ENCODE results near the gene KANK2.

- TF ChIP-seq, protein P1, sequence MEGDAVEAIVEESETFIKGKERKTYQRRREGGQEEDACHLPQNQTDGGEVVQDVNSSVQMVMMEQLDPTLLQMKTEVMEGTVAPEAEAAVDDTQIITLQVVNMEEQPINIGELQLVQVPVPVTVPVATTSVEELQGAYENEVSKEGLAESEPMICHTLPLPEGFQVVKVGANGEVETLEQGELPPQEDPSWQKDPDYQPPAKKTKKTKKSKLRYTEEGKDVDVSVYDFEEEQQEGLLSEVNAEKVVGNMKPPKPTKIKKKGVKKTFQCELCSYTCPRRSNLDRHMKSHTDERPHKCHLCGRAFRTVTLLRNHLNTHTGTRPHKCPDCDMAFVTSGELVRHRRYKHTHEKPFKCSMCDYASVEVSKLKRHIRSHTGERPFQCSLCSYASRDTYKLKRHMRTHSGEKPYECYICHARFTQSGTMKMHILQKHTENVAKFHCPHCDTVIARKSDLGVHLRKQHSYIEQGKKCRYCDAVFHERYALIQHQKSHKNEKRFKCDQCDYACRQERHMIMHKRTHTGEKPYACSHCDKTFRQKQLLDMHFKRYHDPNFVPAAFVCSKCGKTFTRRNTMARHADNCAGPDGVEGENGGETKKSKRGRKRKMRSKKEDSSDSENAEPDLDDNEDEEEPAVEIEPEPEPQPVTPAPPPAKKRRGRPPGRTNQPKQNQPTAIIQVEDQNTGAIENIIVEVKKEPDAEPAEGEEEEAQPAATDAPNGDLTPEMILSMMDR (IDR thresholded peaks at IDR 0.05; ENCODE audit: borderline replicate concordance, extremely low read depth, low read length, poor library complexity, severe bottlenecking): no peak
- TF ChIP-seq EZH2 (IDR thresholded peaks at IDR 0.05; ENCODE audit: borderline replicate concordance, low read depth, low read length, severe bottlenecking): no peak
Observed at GRCh38 chr19:11198175-11198534, 810 bp upstream of the KANK2 start.
